Karpas-422 (cell line): ENCODE measurements around the gene STON1. TPM values are rescaled to one million over a fixed set of nuclear protein-coding genes. Genes with fewer than 3 reads are reported as not detected.
"Not testable (repeated sequence)": the region's sequence is repeated elsewhere in the genome, so short reads cannot be mapped to it uniquely, and the experiment has no call there.

ENCODE experiments used
- DNase-seq: peaks from one replicate; pipeline ENCODE4 v3.0.0-alpha.2; 2015
- H2AFZ ChIP-seq: fragments of 200-600 bp; sonication (generic); 2 replicates; pipeline ENCODE4 v1.6.1; 2014; ENCODE audit warnings: antibody characterized with exemption, low read length, mixed read lengths
- H3K27ac ChIP-seq: fragments of 200-600 bp; sonication (generic); 2 replicates; pipeline ENCODE4 v1.5.1; 2014; ENCODE audit warnings: mild to moderate bottlenecking, low read length, moderate library complexity
- H3K27me3 ChIP-seq: fragments of 200-600 bp; sonication (generic); 2 replicates; pipeline ENCODE4 v1.6.1; 2014; ENCODE audit warnings: low read length, mixed read lengths
- H3K36me3 ChIP-seq: fragments of 200-600 bp; sonication (generic); 2 replicates; pipeline ENCODE4 v1.6.1; 2014; ENCODE audit warnings: low read length, mixed read lengths; ENCODE audit not compliant: insufficient read depth
- H3K4me1 ChIP-seq: fragments of 200-600 bp; sonication (generic); 2 replicates; pipeline ENCODE4 v1.6.1; 2014; ENCODE audit warnings: mild to moderate bottlenecking, low read length, mixed read lengths
- H3K4me2 ChIP-seq: fragments of 200-600 bp; sonication (generic); 2 replicates; pipeline ENCODE4 v1.6.1; 2014; ENCODE audit warnings: low read length, low read depth, mild to moderate bottlenecking; ENCODE audit not compliant: poor library complexity, severe bottlenecking
- H3K4me3 ChIP-seq: fragments of 200-600 bp; sonication (generic); 2 replicates; pipeline ENCODE4 v1.5.1; 2014; ENCODE audit warnings: mild to moderate bottlenecking, antibody characterized with exemption, low read length, mixed read lengths
- H3K79me2 ChIP-seq: fragments of 200-600 bp; sonication (generic); 2 replicates; pipeline ENCODE4 v1.6.1; 2014; ENCODE audit warnings: mild to moderate bottlenecking, low read length, mixed read lengths
- H3K9ac ChIP-seq: fragments of 200-600 bp; sonication (generic); 2 replicates; pipeline ENCODE4 v1.6.0; 2014; ENCODE audit warnings: low read length
- H3K9me2 ChIP-seq: fragments of 200-600 bp; sonication (generic), shearing (Covaris generic); replicated peaks from 2 replicates; pipeline ENCODE4 v1.6.0; 2014; ENCODE audit warnings: mild to moderate bottlenecking, low read length, moderate library complexity; ENCODE audit not compliant: insufficient read depth
- H3K9me3 ChIP-seq: fragments of 300-700, 200-600 bp; sonication (generic); 2 replicates; pipeline ENCODE4 v1.6.1; 2014; ENCODE audit warnings: low read length, mixed read lengths
- H4K20me1 ChIP-seq: fragments of 200-600 bp; sonication (generic); 2 replicates; pipeline ENCODE4 v1.6.1; 2014; ENCODE audit warnings: mild to moderate bottlenecking, antibody characterized with exemption, low read length, low read depth; ENCODE audit not compliant: insufficient read depth
- total RNA-seq: library from RNA; depleted of rRNA; stranded (reverse); fragments of >200 nt; shearing (Covaris generic); gene quantifications from 2 replicates; pipeline ENCODE4 v1.2.3, GENCODE V29; 2014; ENCODE audit warnings: low replicate concordance

The STON1 gene
- total RNA-seq, 1 experiment from 2014 or later = 0.63 TPM

- DNase-seq = no peak
- Histone ChIP-seq H3K9me3 (no peaks in the 10 kb centered on the region), H3K27ac (no peak overlapping the region), H3K9ac (no peak overlapping the region), H3K27me3 (no peaks in the 10 kb centered on the region), H3K36me3 (no peaks in the 10 kb centered on the region), H3K4me3 (no peak overlapping the region), H3K4me1 (no peaks in the 10 kb centered on the region), H3K79me2 (no peaks in the 10 kb centered on the region), H2AFZ (no peak overlapping the region), H3K4me2 (no peak overlapping the region), H4K20me1 (no peaks in the 10 kb centered on the region), H3K9me2 (no peaks in the 10 kb centered on the region)
These were observed 57.6 kb downstream of the STON1 start for GRCh38 chr2:48587560-48587959.

GRCh38 chr2:48587961-48588360 is 58.0 kb downstream of the STON1 start:
- Histone ChIP-seq H3K27me3 (no peaks in the 10 kb centered on the region), H3K4me3 (no peak overlapping the region), H2AFZ (no peak overlapping the region), H3K27ac (no peak overlapping the region), H3K4me1 (no peaks in the 10 kb centered on the region), H3K36me3 (no peaks in the 10 kb centered on the region), H3K9me3 (no peaks in the 10 kb centered on the region), H3K9ac (no peak overlapping the region), H3K4me2 (no peak overlapping the region), H3K9me2 (no peaks in the 10 kb centered on the region), H4K20me1 (no peaks in the 10 kb centered on the region), H3K79me2 (no peaks in the 10 kb centered on the region)
- no peak for DNase-seq

DNA sequence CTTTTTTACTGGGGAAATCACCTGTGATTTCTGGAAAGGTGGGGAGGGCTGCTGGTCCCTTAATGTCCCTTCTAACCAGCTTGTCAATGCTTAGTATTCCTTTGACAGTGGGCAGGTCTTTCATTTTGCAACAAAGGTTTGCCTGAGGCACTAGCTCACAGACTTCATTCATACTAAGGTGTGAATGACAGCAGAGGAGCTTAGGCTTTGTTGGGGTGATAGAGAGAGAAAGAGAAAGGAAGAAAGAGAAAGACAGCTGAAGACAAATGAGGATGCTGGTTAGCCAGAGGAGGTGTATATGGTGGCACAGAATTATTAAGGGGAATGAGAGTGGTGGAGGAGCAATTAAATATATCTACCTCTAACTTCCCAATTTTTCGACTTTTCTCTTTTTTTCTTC is 58.8 kb downstream of the STON1 start:
- no peaks in the 10 kb centered on the region for H4K20me1 ChIP-seq
- no peak for DNase-seq
- H3K79me2 ChIP-seq = no peaks in the 10 kb centered on the region
- no peak overlapping the region for H3K27ac ChIP-seq
- no peaks in the 10 kb centered on the region for H3K9me3 ChIP-seq
- no peak overlapping the region for H2AFZ ChIP-seq
- H3K9me2 ChIP-seq = no peaks in the 10 kb centered on the region
- no peaks in the 10 kb centered on the region for H3K36me3 ChIP-seq
- H3K4me2 ChIP-seq = no peak overlapping the region
- H3K27me3 ChIP-seq = no peaks in the 10 kb centered on the region
- H3K9ac ChIP-seq = no peak overlapping the region
- no peak overlapping the region for H3K4me3 ChIP-seq
- H3K4me1 ChIP-seq = no peaks in the 10 kb centered on the region

DNA sequence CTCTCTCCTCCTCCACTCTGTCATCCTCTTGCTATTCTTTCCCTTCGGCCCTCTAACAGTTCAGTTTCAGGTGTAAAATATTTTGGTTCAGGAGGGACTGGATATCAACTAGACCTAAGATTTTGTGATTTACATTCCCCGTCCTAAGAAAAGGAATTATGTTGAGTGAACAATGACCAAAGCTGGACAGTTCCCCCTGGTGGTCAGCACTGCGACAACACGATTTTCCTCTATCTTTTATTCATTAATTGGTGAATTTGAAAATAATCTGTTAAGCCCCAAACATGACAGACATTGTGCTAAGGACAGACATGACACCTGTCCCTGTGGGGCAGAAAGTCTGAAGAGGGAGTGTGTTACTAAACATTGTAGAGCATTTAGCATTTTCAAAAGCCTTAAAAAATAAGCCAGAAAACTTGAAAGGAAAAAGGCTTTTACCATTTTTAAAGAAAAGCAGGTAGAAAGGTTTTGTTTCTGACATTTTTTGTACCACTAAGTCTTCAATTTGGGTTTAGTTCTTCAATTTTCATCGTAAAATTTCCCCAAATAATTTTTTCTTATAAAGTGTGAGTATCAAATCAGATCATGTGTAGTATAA is 59.3 kb downstream of the STON1 start:
- no peak overlapping the region for H2AFZ ChIP-seq
- no peaks in the 10 kb centered on the region for H3K9me2 ChIP-seq
- no peak overlapping the region for H3K27ac ChIP-seq
- no peaks in the 10 kb centered on the region for H3K9me3 ChIP-seq
- H4K20me1 ChIP-seq = no peaks in the 10 kb centered on the region
- no peaks in the 10 kb centered on the region for H3K4me1 ChIP-seq
- H3K27me3 ChIP-seq = no peaks in the 10 kb centered on the region
- peak; percentile 54 for DNase-seq
- H3K79me2 ChIP-seq = no peaks in the 10 kb centered on the region
- H3K4me3 ChIP-seq = no peak overlapping the region
- H3K4me2 ChIP-seq = no peak overlapping the region
- H3K36me3 ChIP-seq = no peaks in the 10 kb centered on the region
- H3K9ac ChIP-seq = no peak overlapping the region

GRCh38 chr2:48590017-48590416 is 60.1 kb downstream of the STON1 start:
- Histone ChIP-seq H3K4me1 (no peaks in the 10 kb centered on the region), H3K27ac (no peak overlapping the region), H4K20me1 (no peaks in the 10 kb centered on the region), H3K79me2 (no peaks in the 10 kb centered on the region), H3K9me3 (no peaks in the 10 kb centered on the region), H2AFZ (no peak overlapping the region), H3K4me2 (no peak overlapping the region), H3K9ac (no peak overlapping the region), H3K27me3 (no peaks in the 10 kb centered on the region), H3K9me2 (no peaks in the 10 kb centered on the region), H3K4me3 (no peak overlapping the region), H3K36me3 (no peaks in the 10 kb centered on the region)
- no peak for DNase-seq

GRCh38 chr2:48592067-48592466 is 62.1 kb downstream of the STON1 start:
- Histone ChIP-seq H3K4me1 (no peaks in the 10 kb centered on the region), H4K20me1 (no peaks in the 10 kb centered on the region), H3K36me3 (no peaks in the 10 kb centered on the region), H3K79me2 (no peaks in the 10 kb centered on the region), H3K9ac (no peak overlapping the region), H3K27ac (no peak overlapping the region), H3K9me2 (no peaks in the 10 kb centered on the region), H3K4me2 (no peak overlapping the region), H3K27me3 (no peaks in the 10 kb centered on the region), H3K9me3 (no peaks in the 10 kb centered on the region), H3K4me3 (no peak overlapping the region), H2AFZ (no peak overlapping the region)
- no peak for DNase-seq

GRCh38 chr2:48596751-48597150 is 66.8 kb downstream of the STON1 start:
- H3K9me3 ChIP-seq, H3K4me1 ChIP-seq: not testable (repeated sequence)

DNA sequence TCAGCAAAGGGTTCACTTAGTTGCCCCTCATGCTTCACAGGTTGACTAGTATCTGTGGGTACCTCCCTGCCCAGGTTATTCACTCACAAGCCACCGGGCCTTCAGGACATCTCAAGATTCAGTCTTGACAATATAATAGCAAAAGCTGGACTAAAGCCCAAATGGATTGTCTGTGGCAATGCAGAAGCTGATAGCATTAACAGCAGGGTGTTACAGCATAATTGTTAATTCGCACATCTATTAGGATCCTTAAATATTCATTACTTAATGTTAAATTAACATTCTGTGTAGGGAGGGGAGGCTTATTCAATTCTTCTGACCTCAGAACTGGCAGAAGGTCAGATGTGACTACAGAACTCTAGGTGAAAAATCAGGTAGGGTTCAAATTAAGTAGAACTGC is 67.5 kb downstream of the STON1 start:
- Histone ChIP-seq H3K36me3 (no peaks in the 10 kb centered on the region), H3K4me2 (no peak overlapping the region), H3K4me3 (no peak overlapping the region), H3K9me3 (no peaks in the 10 kb centered on the region), H4K20me1 (no peaks in the 10 kb centered on the region), H3K9me2 (no peaks in the 10 kb centered on the region), H3K9ac (no peak overlapping the region), H3K27ac (no peak overlapping the region), H3K4me1 (no peaks in the 10 kb centered on the region), H3K79me2 (no peaks in the 10 kb centered on the region), H3K27me3 (no peaks in the 10 kb centered on the region), H2AFZ (no peak overlapping the region)
- DNase-seq = no peak

More at GRCh38 chr2:48596751-48597150, 66.8 kb downstream of the STON1 start:
- H3K79me2 ChIP-seq, H2AFZ ChIP-seq, H3K4me2 ChIP-seq, DNase-seq, H3K9me2 ChIP-seq, H3K27me3 ChIP-seq, H3K4me3 ChIP-seq, H3K9ac ChIP-seq, H4K20me1 ChIP-seq, H3K27ac ChIP-seq, H3K36me3 ChIP-seq: not testable (repeated sequence)
